Measurements from ENCODE around the gene ZNF462.

The ZNF462 gene

DNA sequence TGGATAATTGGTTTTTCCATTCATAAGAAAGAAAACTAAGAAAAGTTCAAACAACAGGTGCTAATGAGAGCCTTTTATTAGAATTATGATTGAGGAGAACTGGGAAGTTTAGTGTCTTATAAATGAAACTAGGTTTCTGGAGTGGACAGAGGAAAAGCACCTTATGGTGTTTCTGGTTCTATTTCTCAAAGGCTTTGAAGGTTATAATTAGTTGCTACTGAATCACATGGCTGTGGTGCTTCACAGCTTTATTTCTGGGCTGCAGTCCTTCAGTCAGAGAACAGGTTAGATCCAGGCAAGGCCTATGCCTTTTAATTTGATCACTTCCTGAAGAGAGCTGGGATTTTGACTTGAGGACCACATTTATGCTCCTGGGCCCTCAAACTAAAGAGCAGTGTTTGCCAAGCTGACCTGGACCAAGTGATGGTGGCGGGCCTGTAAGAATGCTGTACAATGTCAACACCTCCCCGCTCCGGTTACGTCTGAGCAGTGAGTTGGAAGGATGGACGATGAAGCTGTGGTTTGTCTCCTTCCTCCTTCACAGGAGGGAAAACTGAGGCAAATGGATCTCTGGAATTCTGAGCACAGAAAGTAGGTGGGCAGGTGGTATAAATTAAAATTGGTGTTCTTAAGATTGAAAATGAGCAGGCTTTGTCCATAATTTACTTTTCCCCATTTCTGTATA, 56.0 kb downstream of the ZNF462 start:
- DNase-seq (ENCODE audit: extremely low read depth, low read depth), result no peak
- TF ChIP-seq, protein P1, sequence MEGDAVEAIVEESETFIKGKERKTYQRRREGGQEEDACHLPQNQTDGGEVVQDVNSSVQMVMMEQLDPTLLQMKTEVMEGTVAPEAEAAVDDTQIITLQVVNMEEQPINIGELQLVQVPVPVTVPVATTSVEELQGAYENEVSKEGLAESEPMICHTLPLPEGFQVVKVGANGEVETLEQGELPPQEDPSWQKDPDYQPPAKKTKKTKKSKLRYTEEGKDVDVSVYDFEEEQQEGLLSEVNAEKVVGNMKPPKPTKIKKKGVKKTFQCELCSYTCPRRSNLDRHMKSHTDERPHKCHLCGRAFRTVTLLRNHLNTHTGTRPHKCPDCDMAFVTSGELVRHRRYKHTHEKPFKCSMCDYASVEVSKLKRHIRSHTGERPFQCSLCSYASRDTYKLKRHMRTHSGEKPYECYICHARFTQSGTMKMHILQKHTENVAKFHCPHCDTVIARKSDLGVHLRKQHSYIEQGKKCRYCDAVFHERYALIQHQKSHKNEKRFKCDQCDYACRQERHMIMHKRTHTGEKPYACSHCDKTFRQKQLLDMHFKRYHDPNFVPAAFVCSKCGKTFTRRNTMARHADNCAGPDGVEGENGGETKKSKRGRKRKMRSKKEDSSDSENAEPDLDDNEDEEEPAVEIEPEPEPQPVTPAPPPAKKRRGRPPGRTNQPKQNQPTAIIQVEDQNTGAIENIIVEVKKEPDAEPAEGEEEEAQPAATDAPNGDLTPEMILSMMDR (IDR thresholded peaks at IDR 0.05; ENCODE audit: low read depth, low read length), result no peak

DNA sequence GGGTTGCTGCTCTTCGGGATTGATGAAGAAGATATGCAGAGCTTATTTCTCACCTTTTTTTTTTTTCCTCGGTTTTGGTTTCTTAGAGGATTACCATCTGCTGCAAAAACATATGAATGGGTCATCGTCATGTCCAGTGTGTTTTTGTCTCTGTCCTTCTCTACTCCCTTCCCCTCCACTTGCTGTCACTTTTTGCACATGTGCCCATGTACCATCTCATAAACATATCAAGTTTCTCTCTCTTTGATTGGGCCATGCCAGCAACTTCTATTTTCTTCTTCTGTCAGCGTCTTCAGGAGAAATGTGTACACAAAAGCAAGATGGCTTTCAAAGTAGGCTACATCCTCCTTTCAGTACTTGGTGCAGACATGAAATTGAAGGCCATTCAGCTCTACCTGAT, 57.1 kb downstream of the ZNF462 start:
- no peak for DNase-seq (ENCODE audit: extremely low read depth, low read depth)
- TF ChIP-seq, protein P1 (IDR thresholded peaks at IDR 0.05; ENCODE audit: low read depth, low read length), result no peak

DNA sequence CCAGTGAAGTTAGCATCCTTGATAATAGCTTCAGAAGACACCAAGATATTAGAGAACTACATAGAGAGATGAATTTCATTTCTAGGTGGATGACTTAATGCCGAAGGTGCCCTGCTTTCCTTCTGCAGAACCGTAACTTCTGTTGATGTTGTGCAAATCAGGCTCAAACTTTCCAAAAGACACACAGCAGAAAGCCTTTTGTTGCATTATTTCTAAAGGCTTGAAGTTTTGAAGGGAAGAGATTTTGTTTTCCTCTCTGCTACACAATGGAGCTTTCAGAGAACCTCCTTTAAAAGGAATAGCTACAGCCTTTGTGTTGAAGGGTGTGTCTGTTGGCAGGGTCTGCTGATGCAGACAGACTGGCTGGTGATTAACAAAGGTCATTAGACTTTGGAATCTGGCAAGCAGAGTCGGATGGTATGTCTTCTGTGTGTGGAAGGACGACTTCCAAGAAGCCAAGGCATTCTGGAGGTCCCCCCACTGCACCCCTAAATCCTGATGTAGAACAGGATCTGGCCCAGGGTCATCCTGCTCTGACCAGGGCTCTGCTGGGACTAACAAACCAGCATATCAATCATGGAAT, 57.8 kb downstream of the ZNF462 start:
- TF ChIP-seq, protein P1 (IDR thresholded peaks at IDR 0.05; ENCODE audit: low read depth, low read length), result no peak

DNA sequence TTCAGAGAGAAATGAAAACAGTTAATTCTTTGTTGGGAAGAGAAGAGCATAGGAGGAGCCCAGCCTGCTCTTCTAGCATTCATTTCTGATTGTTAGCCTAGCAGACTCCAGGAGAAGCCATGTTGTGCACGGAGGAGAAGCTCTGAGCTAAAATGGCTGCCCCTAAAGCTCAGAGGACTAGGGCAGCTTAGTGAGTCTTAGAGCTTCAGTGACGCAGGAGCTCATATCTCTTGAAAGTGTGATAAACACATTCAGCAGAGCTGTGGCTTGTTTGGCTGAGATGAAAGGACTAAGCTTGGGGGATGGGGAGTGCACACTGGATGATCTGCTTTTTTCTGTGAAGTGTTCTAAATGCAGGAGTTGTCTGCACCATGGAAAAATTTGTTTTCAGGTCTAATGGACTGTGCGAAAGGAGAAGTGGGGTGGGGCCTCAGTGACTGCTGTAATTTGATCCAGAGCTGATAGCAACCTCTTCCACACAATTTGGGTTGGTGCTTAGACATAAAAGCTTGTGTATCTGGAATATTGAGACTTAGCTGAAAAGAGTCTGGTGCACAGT, 58.5 kb downstream of the ZNF462 start:
- DNase-seq (ENCODE audit: extremely low read depth, low read depth), result no peak

More for the DNA sequence above, 57.8 kb downstream of the ZNF462 start:
- no peak for DNase-seq (ENCODE audit: extremely low read depth, low read depth)

DNA sequence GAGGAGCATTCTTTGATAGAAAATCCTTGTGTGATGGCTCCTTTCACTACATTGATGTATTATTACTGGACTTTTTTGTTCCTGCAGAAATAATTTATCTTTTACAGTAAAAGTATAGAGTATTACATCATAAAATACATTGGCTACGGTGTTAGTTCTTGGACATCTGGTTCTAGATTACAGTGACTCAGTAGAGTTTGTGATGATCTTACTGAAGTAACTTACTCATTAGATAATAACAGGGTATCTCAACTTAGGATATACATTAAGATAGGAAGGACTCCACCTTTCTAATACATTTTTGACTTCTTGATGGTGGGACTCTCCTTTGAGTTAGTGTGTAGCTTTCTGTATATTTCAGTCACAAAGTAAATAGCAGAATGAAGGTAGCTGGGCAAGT, 59.1 kb downstream of the ZNF462 start:
- DNase-seq (ENCODE audit: extremely low read depth, low read depth), result no peak
- TF ChIP-seq, protein P1 (IDR thresholded peaks at IDR 0.05; ENCODE audit: low read depth, low read length), result no peak

More for the DNA sequence above, 58.5 kb downstream of the ZNF462 start:
- TF ChIP-seq, protein P1 (IDR thresholded peaks at IDR 0.05; ENCODE audit: low read depth, low read length), result no peak

DNA sequence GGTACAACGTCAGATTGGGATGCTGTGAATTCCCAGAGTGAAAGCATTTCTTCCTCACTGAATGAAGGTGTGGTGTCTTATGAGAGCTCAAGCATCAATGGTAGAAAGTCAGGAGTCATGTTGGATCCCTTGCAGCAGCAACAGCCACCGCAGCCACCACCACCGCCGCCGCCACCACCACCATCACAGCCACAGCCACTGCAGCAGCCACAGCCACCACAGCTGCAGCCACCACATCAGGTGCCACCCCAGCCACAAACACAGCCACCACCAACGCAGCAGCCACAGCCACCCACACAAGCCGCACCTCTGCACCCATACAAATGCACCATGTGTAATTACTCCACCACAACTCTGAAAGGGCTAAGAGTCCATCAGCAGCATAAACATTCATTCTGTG, 62.4 kb downstream of the ZNF462 start:
- no peak for DNase-seq (ENCODE audit: extremely low read depth, low read depth)

DNA sequence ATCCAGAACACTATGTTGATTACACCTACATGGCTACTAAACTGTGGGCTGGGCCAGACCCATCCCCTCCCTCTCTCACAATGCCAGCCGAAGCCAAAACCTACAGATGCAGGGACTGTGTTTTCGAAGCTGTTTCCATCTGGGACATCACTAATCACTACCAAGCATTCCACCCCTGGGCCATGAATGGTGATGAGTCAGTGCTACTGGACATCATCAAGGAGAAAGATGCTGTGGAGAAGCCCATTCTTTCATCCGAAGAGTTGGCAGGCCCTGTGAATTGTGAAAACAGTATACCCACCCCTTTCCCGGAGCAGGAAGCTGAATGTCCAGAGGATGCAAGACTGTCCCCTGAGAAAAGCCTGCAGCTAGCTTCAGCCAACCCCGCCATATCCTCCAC, 65.0 kb downstream of the ZNF462 start:
- no peak for DNase-seq (ENCODE audit: extremely low read depth, low read depth)
- TF ChIP-seq, protein P1 (IDR thresholded peaks at IDR 0.05; ENCODE audit: low read depth, low read length), result no peak

More for the DNA sequence above, 62.4 kb downstream of the ZNF462 start:
- TF ChIP-seq, protein P1 (IDR thresholded peaks at IDR 0.05; ENCODE audit: low read depth, low read length), result no peak
